Right lung (tissue), 5 donors: ENCODE measurements around the gene ARIH2. TPM values are rescaled to one million over a fixed set of nuclear protein-coding genes. Genes with fewer than 3 reads are reported as not detected.

Experiments
- DNase-seq, 2 donors: peaks; one replicate each; pipeline ENCODE4 v3.0.0-alpha.2; 2013
- polyA plus RNA-seq, 5 donors: library from polyadenylated mRNA; unstranded; fragments of 120-200 nt; gene quantifications; one replicate each; pipeline versions ENCODE4 v1.2.1 to v1.2.3, GENCODE V29; 2013; ENCODE audit warnings: inconsistent platforms in 1 of 5, low replicate concordance in 1 of 5; ENCODE audit not compliant: insufficient read length in 5 of 5, insufficient read depth in 1 of 5

Gene ARIH2
- polyA plus RNA-seq, 5 donors: 72.0 to 94.8 (median 77.5) TPM

DNA sequence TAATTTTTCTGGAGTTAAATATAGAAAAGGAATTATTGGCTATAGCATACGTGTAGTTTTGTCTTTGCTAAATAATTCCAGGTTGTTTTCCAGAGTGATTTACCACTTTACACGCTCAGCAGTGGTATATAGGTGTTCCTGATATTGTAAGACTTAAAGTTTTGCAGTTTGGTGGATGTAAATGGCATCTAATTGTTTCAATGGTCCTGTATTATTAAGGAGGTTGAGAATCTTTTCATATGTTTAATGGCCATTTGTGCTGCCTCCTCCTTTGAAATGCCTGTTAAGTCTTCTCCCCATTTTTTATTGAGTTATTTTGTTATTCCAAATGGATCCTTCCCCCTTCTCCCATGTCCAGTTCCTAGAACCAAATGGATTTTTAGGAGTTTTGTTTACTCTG is 44.9 kb downstream of the ARIH2 start:
- DNase-seq: no peak

DNA sequence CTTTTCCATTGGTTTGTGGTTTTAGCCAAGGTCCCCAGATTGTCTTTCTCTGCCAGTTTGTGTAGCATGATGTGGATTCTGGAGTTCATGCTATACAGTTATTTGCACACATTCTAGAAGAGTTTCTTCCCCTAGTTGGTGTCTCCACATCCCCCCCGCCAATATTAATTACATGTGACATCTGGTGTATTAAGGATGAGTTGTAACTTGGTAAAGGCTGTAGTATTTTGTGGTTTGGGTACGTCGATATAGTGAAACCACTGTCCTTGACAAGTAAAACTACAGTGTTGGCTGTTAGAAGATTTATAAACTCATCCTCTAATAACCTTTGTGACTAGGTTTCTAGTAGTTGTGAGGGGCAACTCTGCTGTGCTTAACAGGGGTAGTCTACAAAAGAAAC is 47.7 kb downstream of the ARIH2 start:
- DNase-seq: no peak

DNA sequence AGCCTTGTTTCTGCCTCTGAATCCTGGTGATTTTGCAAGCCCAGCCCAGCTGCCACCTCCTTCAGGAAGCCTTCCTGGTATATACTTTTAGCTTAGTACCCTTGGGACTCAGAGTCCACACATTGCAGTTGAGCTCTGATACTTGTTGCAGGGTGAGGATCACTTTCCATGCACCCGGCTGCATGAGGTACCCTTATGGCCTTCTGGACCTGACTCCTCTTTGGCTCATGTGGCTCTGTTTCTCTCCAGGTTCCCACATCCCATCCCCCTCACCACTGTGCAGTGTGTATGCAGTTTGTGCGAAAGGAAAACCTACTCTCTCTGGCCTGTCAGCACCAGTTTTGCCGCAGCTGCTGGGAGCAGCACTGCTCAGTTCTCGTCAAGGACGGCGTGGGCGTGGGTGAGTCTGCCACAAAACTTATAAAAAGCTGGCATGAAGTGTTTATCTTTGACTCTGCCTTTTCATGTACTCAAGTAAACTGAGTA is 48.3 kb downstream of the ARIH2 start:
- DNase-seq: no peak

- DNase-seq: no peak
Observed at GRCh38 chr3:48970586-48970985, 51.9 kb downstream of the ARIH2 start.

DNA sequence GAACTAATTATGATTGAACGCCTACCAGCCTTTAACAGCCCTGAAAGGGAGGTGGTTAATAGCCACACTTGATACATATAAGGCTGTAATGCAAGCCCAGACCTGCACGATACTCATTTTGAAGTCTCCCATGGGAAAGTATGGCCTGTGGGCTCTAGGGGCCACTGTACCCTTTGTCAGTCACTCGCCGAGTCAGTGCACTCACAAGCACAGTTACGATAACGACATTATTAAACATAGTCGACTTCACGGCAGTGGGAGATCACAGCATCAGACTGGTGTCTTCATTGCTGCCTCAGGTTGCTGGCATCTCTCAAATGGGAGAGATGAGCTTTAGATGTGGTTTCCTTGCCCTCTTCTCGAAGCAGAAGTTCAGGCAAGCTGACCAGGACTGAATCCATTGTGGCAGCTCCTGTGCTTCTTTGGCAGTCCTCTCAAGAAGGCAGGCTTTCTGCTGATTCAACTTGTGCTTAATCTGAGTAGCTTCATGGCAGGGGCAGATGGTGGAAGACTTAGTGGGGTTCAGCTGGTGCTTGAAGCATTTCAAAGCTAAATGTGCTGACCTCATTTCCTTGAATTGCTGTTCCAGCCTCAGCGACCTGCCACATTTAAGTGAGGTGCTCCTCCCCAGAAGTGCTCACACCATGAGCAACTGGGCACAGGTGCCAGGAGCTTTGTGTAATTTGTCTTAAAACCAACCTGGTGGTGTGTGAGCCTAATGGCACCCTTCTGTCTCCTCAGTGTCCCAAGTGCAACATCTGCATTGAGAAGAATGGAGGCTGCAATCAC is 55.6 kb downstream of the ARIH2 start:
- no peak for DNase-seq

GRCh38 chr3:48979451-48979850 is 60.8 kb downstream of the ARIH2 start:
- DNase-seq: no peak

GRCh38 chr3:48980295-48980694 is 61.7 kb downstream of the ARIH2 start:
- no peak for DNase-seq

DNA sequence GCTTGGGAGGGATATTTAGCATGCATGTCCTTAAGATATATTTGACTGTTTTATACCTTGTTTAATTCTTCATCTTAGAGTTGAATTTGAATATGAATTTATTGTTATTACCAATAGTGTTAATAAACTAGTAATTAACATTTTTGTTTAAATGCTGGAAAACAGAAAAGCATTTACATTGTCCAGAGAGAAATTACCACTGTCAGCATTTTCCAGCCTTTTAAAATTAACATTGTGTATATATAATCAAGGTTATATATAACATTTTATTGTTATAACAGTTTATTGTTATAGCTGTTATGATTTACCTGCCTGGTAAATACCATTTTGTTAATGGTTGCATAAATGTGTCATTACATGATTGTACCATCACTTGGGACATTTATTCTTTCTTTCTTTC is 63.4 kb downstream of the ARIH2 start:
- no peak for DNase-seq

- no peak for DNase-seq
Observed at GRCh38 chr3:48982686-48983085, 64.0 kb downstream of the ARIH2 start.

DNA sequence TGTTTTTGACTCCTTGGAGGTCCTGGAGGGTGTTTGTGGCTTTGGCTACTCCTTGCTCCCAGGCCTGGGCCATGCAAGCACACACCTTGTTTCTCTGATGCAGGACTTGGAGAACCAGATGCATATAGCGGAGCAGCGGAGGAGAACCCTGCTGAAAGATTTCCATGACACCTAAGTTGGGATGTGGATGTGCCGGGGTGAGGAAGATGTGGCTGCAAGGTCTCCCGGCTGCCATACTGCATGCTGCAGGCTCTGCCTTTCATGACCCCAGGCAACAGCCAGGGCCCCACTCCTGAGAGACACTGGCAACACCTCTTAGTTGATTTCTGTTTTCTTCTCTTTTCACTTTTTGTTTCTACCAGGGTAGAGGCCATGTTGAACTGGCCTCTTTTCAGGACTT is 64.5 kb downstream of the ARIH2 start:
- DNase-seq: no peak

DNA sequence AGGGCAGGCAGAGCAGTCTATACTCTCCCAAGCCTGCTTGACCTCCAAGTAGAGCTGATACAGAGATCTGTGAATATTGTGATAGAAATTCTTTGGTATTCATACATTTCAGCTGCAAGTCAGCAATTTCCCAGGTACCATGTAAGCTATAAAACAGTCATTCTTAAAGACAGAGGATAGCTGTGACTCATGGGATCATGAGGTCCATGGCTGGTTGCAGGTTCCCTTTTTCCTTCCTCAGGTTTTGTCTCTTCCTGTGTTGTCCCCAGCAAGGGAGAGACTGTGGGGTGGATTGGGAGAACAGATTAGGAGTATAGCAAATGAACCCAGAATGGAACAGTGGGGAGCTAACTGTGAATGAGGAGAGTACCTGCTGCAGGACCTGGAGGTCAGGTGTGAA is 66.0 kb downstream of the ARIH2 start:
- no peak for DNase-seq

DNA sequence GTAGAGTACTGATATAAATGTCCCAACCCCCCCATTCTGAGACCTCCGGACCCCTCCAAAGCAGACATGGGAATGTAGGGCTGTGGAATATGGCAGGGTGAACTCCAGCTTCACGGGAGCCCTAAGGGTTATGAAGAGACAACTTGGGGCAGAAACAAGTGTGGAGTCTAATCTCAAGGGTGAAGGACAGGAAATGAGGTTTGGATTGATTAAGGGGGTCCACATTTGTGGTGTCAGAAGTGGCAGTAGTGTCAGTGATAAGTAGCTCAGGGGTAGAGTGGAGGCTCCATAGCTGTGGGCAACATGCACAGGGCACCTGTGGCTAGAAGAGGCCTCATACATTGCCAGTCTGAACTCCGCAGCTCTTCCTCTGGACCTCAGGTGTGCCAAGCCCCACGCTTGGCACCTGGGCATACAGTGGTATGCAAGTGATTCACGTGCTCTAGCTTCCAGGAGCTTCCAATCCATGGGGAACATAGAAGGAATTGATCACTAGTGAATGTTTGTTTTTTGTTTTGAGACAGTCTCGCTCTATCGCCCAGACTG is 67.3 kb downstream of the ARIH2 start:
- DNase-seq: no peak

DNA sequence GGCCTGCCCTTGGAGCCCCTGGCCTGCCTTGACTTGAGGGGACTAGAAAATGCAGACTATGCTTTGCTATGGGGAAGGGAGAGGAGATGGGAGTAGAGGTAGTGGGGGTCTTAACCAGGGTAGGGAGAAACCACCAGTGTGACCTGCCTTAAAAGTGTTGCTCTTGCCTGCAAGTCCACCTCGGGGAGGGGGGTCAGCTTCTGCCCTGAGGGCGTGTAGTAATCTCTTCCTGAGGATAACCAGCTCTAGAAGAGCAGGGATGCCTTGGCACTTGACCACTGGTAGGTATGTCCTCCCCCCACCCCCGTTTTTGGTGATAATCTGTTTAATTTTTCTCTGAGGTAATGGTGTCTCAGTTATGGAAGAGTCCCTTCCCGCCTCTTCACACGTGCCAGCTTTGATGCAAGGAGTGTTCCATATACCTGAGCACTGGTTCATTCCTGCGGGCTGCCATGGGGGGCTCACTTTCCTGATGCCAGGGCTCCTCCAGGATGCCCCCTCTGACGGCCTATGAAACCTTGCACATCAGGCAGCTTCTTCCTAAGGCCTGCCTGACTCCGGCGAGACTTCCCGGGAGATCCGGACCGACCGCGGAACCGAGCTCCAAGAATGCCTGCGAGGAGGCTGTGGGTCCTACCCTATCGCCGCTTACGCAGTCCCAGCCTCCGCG is 70.6 kb downstream of the ARIH2 start:
- no peak for DNase-seq

DNA sequence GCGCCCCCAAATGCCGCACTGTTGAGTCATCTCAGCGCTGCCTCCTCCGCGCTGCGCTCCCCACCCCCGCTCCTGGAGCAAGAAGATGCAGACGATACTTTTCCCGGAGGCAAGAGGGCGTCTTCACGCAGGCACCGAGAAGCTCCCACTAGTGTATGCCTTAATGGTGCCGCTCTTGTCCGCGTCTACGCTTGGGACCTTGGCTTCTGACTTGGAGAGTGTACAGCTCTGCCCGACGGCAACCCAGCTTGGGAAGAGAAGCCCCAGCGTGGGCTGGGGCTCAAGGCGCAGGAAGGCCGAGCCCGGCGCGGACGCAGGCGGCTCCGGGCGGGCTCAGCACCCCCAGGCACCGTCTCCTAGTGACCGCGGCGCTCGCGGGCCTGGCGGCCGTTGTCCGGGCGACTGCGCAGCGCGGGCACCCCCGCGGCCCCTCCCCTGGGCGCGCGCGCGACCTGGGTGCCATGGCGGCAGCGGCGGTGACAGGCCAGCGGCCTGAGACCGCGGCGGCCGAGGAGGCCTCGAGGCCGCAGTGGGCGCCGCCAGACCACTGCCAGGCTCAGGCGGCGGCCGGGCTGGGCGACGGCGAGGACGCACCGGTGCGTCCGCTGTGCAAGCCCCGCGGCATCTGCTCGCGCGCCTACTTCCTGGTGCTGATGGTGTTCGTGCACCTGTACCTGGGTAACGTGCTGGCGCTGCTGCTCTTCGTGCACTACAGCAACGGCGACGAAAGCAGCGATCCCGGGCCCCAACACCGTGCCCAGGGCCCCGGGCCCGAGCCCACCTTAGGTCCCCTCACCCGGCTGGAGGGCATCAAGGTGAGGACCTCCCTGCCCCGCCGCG is 71.4 kb downstream of the ARIH2 start, which contains the start of gene P4HTM:
Gene P4HTM (plus strand): TSS at position 446 of the 840 bp plus-strand sequence. CDS start 16 bp downstream, at position 462.
- peak; percentile 88 for DNase-seq

- DNase-seq: no peak
Observed at GRCh38 chr3:48990636-48991469, 72.2 kb downstream of the ARIH2 start.

DNA sequence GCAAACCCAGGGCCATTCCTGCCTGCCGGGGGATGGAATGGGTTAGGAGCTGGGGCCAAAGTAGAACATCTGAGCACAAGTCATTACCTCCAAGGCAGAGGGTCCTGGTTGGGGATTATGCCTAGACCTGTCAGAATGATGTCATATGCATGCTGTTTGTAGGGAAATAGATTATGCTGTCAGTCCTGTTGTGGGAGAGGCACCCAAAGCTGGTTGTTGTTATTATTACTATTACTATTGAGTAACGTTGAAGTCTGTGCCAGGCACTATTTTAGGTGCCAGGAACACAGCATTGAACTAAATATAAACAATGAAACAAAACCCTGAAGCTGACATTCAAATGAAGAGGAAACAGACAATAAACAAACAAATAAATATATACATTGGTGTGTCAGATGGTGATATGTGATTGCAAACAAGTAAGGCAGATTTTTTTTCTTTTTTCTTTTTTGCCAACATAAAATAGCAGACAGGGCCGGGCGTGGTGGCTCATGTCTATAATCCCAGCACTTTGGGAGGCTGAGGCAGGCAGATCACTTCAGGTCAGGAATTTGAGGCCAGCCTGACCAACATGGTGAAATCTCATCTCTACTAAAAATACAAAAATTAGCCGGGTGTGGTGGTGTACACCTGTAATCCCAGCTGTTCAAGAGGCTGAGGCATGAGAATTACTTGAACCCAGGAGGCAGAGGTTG is 73.4 kb downstream of the ARIH2 start:
- no peak for DNase-seq

DNA sequence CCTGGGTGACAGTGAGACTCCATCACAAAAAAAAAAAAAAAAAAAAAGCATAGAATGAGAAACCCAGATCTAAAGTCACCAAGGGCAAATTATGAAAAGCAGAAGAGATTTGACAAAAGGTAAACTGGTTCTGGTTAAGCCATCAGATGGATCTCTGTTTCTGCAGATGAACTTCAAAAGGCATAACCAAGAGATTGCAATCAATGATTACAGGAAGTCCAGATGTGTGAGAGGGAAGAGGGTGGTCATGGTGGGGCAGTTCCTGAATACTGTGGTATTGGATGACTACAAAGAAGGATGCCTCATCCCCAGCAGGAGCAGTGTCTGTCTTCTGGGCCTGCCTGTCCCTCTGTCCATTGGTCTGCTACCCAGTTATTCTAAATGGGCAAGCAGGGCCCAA is 75.2 kb downstream of the ARIH2 start:
- no peak for DNase-seq

DNA sequence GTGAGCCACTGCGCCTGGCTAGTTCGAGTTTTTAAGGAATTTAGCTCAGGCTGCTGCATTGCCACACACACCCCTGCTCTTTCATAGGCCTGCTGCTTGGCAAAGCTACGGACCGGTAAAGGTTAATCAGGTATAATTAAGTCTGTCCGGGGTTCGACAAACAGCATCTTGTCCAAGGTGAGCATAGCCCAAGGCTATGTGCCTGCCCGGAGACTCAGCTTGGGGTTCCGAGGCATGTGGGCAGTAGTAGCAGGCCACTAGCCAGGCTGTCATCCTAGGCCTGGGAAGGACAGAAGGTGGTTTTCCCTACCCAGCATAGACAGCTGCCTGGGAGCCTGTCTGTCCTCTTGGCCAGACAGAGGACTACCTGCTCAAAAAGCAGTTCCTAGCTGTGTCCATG is 78.0 kb downstream of the ARIH2 start:
- DNase-seq: no peak

GRCh38 chr3:48997102-48997635 is 78.5 kb downstream of the ARIH2 start:
- DNase-seq: no peak
